ENCODE data around the gene PLAGL1. TPM values are rescaled to one million over a fixed set of nuclear protein-coding genes. Genes with fewer than 3 reads are reported as not detected.

PLAGL1 gene
- total RNA-seq, 6 experiments from 2014 or later = 22.5 to 28.8 (median 26.2) TPM

- no peak for TF ChIP-seq CTCF (IDR thresholded peaks at IDR 0.05)
- H3K27ac Mint-ChIP-seq = no peak overlapping the region
- peaks cover 19% of the 10 kb centered on the region for H3K9me3 Mint-ChIP-seq
- peaks cover 8% of the 10 kb centered on the region; the same call in 1 of the 2 replicates for H3K27me3 Mint-ChIP-seq (ENCODE audit: insufficient read depth)
- no peaks in the 10 kb centered on the region for H3K4me1 Mint-ChIP-seq (ENCODE audit: low read depth)
- no peak overlapping the region for H3K4me3 Mint-ChIP-seq
- peaks cover 26% of the 10 kb centered on the region for H3K36me3 Mint-ChIP-seq (ENCODE audit: low read depth)
- DNase-seq = no peak
Measured at GRCh38 chr6:143992285-143992684, 15.8 kb downstream of the PLAGL1 start.

GRCh38 chr6:143986463-143987065 is 21.5 kb downstream of the PLAGL1 start:
- DNase-seq = no peak
- no peak for TF ChIP-seq CTCF (IDR thresholded peaks at IDR 0.05)
- Mint-ChIP-seq H3K4me3 (no peak overlapping the region), H3K27ac (no peak overlapping the region), H3K36me3 (ENCODE audit: low read depth) (peaks cover 9% of the 10 kb centered on the region; the same call in 1 of the 2 replicates), H3K9me3 (no peaks in the 10 kb centered on the region), H3K27me3 (ENCODE audit: insufficient read depth) (peaks cover 2% of the 10 kb centered on the region; the same call in 1 of the 2 replicates), H3K4me1 (ENCODE audit: low read depth) (no peaks in the 10 kb centered on the region)

- Mint-ChIP-seq H3K4me3 (no peak overlapping the region), H3K27me3 (ENCODE audit: insufficient read depth) (peaks cover 2% of the 10 kb centered on the region; the same call in 1 of the 2 replicates), H3K27ac (no peak overlapping the region), H3K4me1 (ENCODE audit: low read depth) (no peaks in the 10 kb centered on the region), H3K36me3 (ENCODE audit: low read depth) (peaks cover 8% of the 10 kb centered on the region; the same call in 1 of the 2 replicates), H3K9me3 (no peaks in the 10 kb centered on the region)
- no peak for TF ChIP-seq CTCF (IDR thresholded peaks at IDR 0.05)
- no peak for DNase-seq
Measured at GRCh38 chr6:143984666-143985065, 23.4 kb downstream of the PLAGL1 start.

- Mint-ChIP-seq H3K36me3 (ENCODE audit: low read depth) (no peaks in the 10 kb centered on the region), H3K9me3 (no peaks in the 10 kb centered on the region), H3K4me1 (ENCODE audit: low read depth) (no peaks in the 10 kb centered on the region), H3K27ac (no peak overlapping the region), H3K27me3 (ENCODE audit: insufficient read depth) (peaks cover 2% of the 10 kb centered on the region; the same call in 1 of the 2 replicates), H3K4me3 (no peak overlapping the region)
- no peak for TF ChIP-seq CTCF (IDR thresholded peaks at IDR 0.05)
- DNase-seq = no peak
Measured at GRCh38 chr6:143982968-143983367, 25.1 kb downstream of the PLAGL1 start.

- Mint-ChIP-seq H3K9me3 (no peaks in the 10 kb centered on the region), H3K4me3 (no peak overlapping the region), H3K27me3 (ENCODE audit: insufficient read depth) (peaks cover 2% of the 10 kb centered on the region; the same call in 1 of the 2 replicates), H3K36me3 (ENCODE audit: low read depth) (no peaks in the 10 kb centered on the region), H3K4me1 (ENCODE audit: low read depth) (peaks cover 6% of the 10 kb centered on the region), H3K27ac (no peak overlapping the region)
- no peak for DNase-seq
- no peak for TF ChIP-seq CTCF (IDR thresholded peaks at IDR 0.05)
Measured at GRCh38 chr6:143980921-143981320, 27.1 kb downstream of the PLAGL1 start.

Data from HFFc6 (cell line).